HepG2 (cell line): ENCODE results near the gene TDRD9. TPM values are rescaled to one million over a fixed set of nuclear protein-coding genes. Genes with fewer than 3 reads are reported as not detected.

Experiments
- AGO2 ChIP-seq: fragments of 200-400 bp; formaldehyde crosslinking; optimal IDR thresholded peaks from 2 replicates; pipeline ENCODE3; 2017; ENCODE audit warnings: mild to moderate bottlenecking, low read depth, low read length, moderate library complexity
- ATF7-NPFF ChIP-seq: sonication (generic); formaldehyde crosslinking; IDR thresholded peaks from 2 replicates; pipeline ENCODE4 v1.8.1; 2023; ENCODE audit warnings: mild to moderate bottlenecking, low read depth, missing genetic modification reagents, moderate library complexity
- FOXC1 ChIP-seq: sonication (generic); formaldehyde crosslinking; IDR thresholded peaks from 2 replicates; pipeline ENCODE4 v1.8.0; 2022; ENCODE audit warnings: mild to moderate bottlenecking, missing genetic modification reagents, borderline replicate concordance
- GPN1 ChIP-seq: sonication (generic); formaldehyde crosslinking; IDR thresholded peaks from 2 replicates; pipeline ENCODE4 v1.5.1; 2020; ENCODE audit warnings: missing genetic modification reagents, borderline replicate concordance
- SMAD3 ChIP-seq: sonication (generic); formaldehyde crosslinking; IDR thresholded peaks from 2 replicates; pipeline ENCODE4 v1.4.0; 2020; ENCODE audit warnings: missing genetic modification reagents
- SSRP1 ChIP-seq: IDR thresholded peaks from 2 replicates; pipeline ENCODE4 v1.6.1; 2016; ENCODE audit warnings: control low read depth
- THAP11 ChIP-seq: IDR thresholded peaks from 2 replicates; pipeline ENCODE4 v1.6.1; 2016; ENCODE audit warnings: missing biosample characterization, missing genetic modification reagents
- ZFX ChIP-seq: sonication (generic); formaldehyde crosslinking; IDR thresholded peaks from 2 replicates; pipeline ENCODE4 v1.4.0; 2020; ENCODE audit warnings: mild to moderate bottlenecking, low read depth, missing genetic modification reagents, moderate library complexity
- ZMYM2 ChIP-seq: sonication (generic); formaldehyde crosslinking; IDR thresholded peaks from 2 replicates; pipeline ENCODE4 v1.8.0; 2022; ENCODE audit warnings: mild to moderate bottlenecking, missing genetic modification reagents
- ZNF329 ChIP-seq: sonication (generic); formaldehyde crosslinking; IDR thresholded peaks from 2 replicates; pipeline ENCODE4 v1.9.0; 2021; ENCODE audit warnings: low read depth, mild to moderate bottlenecking, missing genetic modification reagents
- ZNF839 ChIP-seq: sonication (generic); formaldehyde crosslinking; IDR thresholded peaks from 2 replicates; pipeline ENCODE4 v1.4.0; 2020; ENCODE audit warnings: missing genetic modification reagents, mild to moderate bottlenecking, borderline replicate concordance
- polyA plus RNA-seq, 8 experiments: library from polyadenylated mRNA; depleted of rRNA in 3 of 8; stranded (reverse) in 7 of 8; unstranded in 1 of 8; fragments of >200 nt; fragmentation: Illumina TruSeq in 4 of 8; extraction: Trizol in 4 of 8; gene quantifications; 2 replicates each; pipeline versions ENCODE4 v1.2.1 to v1.2.3, GENCODE V29; 2011 to 2016; ENCODE audit warnings: low read depth in 4 of 8, missing spikeins in 1 of 8, mixed read lengths in 1 of 8; ENCODE audit not compliant: insufficient read depth in 1 of 8
- total RNA-seq, 5 experiments: library from RNA; depleted of rRNA; stranded (reverse); fragments of >200 nt; fragmentation: Illumina TruSeq; extraction: Trizol; gene quantifications; 2 replicates each; pipeline ENCODE4 v1.2.3, GENCODE V29; 2016; ENCODE audit warnings: low read depth in 1 of 5
- TF ChIP-seq, protein P1 (sequence below): sonication (generic); formaldehyde crosslinking; IDR thresholded peaks from 2 replicates; pipeline ENCODE4 v1.4.0; 2020; ENCODE audit warnings: missing genetic modification reagents, borderline replicate concordance
- TF ChIP-seq, protein P2 (sequence below): sonication (generic); formaldehyde crosslinking; conservative IDR thresholded peaks from 2 replicates; pipeline ENCODE4 v1.4.0; 2020; ENCODE audit warnings: mild to moderate bottlenecking, missing genetic modification reagents, moderate library complexity
- TF ChIP-seq, protein P3 (sequence below): sonication (generic); formaldehyde crosslinking; IDR thresholded peaks from 2 replicates; pipeline ENCODE4 v1.4.0; 2020; ENCODE audit warnings: missing genetic modification reagents, borderline replicate concordance

Gene TDRD9
- total and polyA plus RNA-seq, 2 of the 13 experiments (the other 11 are each of a cell fraction or from before 2014, with no cell fraction given), result not detected

DNA sequence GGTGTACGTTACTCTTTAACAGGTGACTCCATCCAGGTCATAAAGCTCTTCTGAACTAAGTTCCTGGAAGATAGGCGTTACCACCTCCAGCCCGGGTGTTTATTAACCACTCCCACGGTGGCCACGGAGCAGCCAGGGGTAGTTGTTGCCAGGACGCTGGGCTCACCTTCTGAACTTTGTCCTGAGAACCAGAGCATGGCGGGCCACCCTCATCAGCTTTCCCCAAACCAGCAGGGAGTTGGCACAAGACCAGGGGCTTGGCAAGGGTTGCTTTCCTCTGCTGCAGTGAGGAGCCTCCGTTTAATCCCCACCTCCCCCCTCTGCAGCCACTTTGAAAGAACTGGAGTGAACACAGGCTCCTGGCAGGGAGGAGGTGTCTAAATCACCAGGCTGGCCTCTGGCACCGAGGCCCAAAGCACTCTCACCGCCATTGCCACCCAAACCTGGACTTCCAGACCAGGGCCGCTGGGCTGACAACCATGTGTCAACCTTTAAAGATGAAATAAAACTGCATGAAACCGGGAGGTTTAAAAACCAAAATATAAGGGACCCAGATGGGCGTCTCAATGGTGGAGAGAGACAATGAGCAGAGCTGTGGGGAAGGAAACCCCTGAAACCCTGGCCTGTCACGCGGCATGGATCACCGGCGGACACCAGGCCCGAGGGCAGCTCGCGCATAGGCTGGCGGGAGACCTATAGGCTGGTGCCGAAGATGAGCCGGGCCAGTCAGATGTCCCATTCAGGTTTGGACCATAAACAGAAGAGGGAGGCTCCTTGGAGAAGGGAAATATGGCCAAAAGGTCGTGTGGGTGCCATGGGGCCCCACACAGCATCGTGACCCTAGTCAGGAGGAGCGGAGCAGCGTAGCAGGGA lies 30.9 kb upstream of the TDRD9 start (continued):
- TF ChIP-seq, protein P1, sequence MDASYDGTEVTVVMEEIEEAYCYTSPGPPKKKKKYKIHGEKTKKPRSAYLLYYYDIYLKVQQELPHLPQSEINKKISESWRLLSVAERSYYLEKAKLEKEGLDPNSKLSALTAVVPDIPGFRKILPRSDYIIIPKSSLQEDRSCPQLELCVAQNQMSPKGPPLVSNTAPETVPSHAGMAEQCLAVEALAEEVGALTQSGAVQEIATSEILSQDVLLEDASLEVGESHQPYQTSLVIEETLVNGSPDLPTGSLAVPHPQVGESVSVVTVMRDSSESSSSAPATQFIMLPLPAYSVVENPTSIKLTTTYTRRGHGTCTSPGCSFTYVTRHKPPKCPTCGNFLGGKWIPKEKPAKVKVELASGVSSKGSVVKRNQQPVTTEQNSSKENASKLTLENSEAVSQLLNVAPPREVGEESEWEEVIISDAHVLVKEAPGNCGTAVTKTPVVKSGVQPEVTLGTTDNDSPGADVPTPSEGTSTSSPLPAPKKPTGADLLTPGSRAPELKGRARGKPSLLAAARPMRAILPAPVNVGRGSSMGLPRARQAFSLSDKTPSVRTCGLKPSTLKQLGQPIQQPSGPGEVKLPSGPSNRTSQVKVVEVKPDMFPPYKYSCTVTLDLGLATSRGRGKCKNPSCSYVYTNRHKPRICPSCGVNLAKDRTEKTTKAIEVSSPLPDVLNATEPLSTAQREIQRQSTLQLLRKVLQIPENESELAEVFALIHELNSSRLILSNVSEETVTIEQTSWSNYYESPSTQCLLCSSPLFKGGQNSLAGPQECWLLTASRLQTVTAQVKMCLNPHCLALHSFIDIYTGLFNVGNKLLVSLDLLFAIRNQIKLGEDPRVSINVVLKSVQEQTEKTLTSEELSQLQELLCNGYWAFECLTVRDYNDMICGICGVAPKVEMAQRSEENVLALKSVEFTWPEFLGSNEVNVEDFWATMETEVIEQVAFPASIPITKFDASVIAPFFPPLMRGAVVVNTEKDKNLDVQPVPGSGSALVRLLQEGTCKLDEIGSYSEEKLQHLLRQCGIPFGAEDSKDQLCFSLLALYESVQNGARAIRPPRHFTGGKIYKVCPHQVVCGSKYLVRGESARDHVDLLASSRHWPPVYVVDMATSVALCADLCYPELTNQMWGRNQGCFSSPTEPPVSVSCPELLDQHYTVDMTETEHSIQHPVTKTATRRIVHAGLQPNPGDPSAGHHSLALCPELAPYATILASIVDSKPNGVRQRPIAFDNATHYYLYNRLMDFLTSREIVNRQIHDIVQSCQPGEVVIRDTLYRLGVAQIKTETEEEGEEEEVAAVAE (CRISPR knock-in tag), result no peak
- TF ChIP-seq, protein P2, sequence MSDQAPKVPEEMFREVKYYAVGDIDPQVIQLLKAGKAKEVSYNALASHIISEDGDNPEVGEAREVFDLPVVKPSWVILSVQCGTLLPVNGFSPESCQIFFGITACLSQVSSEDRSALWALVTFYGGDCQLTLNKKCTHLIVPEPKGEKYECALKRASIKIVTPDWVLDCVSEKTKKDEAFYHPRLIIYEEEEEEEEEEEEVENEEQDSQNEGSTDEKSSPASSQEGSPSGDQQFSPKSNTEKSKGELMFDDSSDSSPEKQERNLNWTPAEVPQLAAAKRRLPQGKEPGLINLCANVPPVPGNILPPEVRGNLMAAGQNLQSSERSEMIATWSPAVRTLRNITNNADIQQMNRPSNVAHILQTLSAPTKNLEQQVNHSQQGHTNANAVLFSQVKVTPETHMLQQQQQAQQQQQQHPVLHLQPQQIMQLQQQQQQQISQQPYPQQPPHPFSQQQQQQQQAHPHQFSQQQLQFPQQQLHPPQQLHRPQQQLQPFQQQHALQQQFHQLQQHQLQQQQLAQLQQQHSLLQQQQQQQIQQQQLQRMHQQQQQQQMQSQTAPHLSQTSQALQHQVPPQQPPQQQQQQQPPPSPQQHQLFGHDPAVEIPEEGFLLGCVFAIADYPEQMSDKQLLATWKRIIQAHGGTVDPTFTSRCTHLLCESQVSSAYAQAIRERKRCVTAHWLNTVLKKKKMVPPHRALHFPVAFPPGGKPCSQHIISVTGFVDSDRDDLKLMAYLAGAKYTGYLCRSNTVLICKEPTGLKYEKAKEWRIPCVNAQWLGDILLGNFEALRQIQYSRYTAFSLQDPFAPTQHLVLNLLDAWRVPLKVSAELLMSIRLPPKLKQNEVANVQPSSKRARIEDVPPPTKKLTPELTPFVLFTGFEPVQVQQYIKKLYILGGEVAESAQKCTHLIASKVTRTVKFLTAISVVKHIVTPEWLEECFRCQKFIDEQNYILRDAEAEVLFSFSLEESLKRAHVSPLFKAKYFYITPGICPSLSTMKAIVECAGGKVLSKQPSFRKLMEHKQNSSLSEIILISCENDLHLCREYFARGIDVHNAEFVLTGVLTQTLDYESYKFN (CRISPR knock-in tag), result peak; percentile 53
- TF ChIP-seq GPN1 (CRISPR knock-in tag) (no peak), ZMYM2 (no peak), ZNF839 (CRISPR knock-in tag) (no peak), ZFX (CRISPR knock-in tag) (0 out of 2 replicates have a peak, but pooled peaks have one; percentile 15), FOXC1 (CRISPR knock-in tag) (no peak), SSRP1 (CRISPR knock-in tag) (no peak), THAP11 (CRISPR knock-in tag) (peak; percentile 30; the same call in 1 of the 2 replicates), SMAD3 (CRISPR knock-in tag) (no peak), AGO2 (no peak), ATF7-NPFF (CRISPR knock-in tag) (no peak), ZNF329 (CRISPR knock-in tag) (no peak)
- TF ChIP-seq, protein P3, sequence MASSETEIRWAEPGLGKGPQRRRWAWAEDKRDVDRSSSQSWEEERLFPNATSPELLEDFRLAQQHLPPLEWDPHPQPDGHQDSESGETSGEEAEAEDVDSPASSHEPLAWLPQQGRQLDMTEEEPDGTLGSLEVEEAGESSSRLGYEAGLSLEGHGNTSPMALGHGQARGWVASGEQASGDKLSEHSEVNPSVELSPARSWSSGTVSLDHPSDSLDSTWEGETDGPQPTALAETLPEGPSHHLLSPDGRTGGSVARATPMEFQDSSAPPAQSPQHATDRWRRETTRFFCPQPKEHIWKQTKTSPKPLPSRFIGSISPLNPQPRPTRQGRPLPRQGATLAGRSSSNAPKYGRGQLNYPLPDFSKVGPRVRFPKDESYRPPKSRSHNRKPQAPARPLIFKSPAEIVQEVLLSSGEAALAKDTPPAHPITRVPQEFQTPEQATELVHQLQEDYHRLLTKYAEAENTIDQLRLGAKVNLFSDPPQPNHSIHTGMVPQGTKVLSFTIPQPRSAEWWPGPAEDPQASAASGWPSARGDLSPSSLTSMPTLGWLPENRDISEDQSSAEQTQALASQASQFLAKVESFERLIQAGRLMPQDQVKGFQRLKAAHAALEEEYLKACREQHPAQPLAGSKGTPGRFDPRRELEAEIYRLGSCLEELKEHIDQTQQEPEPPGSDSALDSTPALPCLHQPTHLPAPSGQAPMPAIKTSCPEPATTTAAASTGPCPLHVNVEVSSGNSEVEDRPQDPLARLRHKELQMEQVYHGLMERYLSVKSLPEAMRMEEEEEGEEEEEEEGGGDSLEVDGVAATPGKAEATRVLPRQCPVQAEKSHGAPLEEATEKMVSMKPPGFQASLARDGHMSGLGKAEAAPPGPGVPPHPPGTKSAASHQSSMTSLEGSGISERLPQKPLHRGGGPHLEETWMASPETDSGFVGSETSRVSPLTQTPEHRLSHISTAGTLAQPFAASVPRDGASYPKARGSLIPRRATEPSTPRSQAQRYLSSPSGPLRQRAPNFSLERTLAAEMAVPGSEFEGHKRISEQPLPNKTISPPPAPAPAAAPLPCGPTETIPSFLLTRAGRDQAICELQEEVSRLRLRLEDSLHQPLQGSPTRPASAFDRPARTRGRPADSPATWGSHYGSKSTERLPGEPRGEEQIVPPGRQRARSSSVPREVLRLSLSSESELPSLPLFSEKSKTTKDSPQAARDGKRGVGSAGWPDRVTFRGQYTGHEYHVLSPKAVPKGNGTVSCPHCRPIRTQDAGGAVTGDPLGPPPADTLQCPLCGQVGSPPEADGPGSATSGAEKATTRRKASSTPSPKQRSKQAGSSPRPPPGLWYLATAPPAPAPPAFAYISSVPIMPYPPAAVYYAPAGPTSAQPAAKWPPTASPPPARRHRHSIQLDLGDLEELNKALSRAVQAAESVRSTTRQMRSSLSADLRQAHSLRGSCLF (CRISPR knock-in tag), result no peak
